DOHH2 (cell line): Measurements from ENCODE around the gene PITPNM3.

Experiments used
- H3F3A ChIP-seq: fragments of 200-600 bp; sonication (generic), shearing (Covaris generic); 2 replicates; pipeline ENCODE4 v1.6.0; 2016; ENCODE audit warnings: antibody characterized with exemption, mild to moderate bottlenecking; ENCODE audit not compliant: control insufficient read depth, insufficient read depth
- H3K27ac ChIP-seq: fragments of 200-600 bp; sonication (generic); 2 replicates; pipeline ENCODE4 v1.5.1; 2014; ENCODE audit warnings: low read depth, mild to moderate bottlenecking, low read length, moderate library complexity
- H3K27me3 ChIP-seq: fragments of 200-600 bp; sonication (generic); 2 replicates; pipeline ENCODE4 v1.6.1; 2014; ENCODE audit warnings: mild to moderate bottlenecking, low read length, mixed read lengths; ENCODE audit not compliant: control insufficient read depth
- H3K36me3 ChIP-seq: fragments of 200-600 bp; sonication (generic); 2 replicates; pipeline ENCODE4 v1.6.1; 2014; ENCODE audit warnings: mild to moderate bottlenecking, low read length, moderate library complexity, mixed read lengths; ENCODE audit not compliant: control insufficient read depth
- H3K4me1 ChIP-seq: fragments of 200-600 bp; sonication (generic); 2 replicates; pipeline ENCODE4 v1.6.1; 2014; ENCODE audit warnings: mild to moderate bottlenecking, low read length, mixed read lengths; ENCODE audit not compliant: control insufficient read depth
- H3K4me2 ChIP-seq: fragments of 200-600 bp; sonication (generic); 2 replicates; pipeline ENCODE4 v1.6.0; 2014; ENCODE audit warnings: mild to moderate bottlenecking, low read length, moderate library complexity
- H3K4me3 ChIP-seq: fragments of 200-600 bp; sonication (generic); 2 replicates; pipeline ENCODE4 v1.5.1; 2014; ENCODE audit warnings: mild to moderate bottlenecking, low read length, mixed read lengths
- H3K79me2 ChIP-seq: fragments of 200-600 bp; sonication (generic); 2 replicates; pipeline ENCODE4 v1.6.1; 2014; ENCODE audit warnings: mild to moderate bottlenecking, low read length, mixed read lengths; ENCODE audit not compliant: control insufficient read depth
- H3K9me2 ChIP-seq: fragments of 200-600 bp; sonication (generic); replicated peaks from 2 replicates; pipeline ENCODE4 v1.6.1; 2014; ENCODE audit warnings: mild to moderate bottlenecking, low read length, mixed read lengths; ENCODE audit not compliant: control insufficient read depth
- H3K9me3 ChIP-seq: fragments of 200-600 bp; sonication (generic); 2 replicates; pipeline ENCODE4 v1.6.1; 2014; ENCODE audit warnings: antibody characterized with exemption, low read length, mixed read lengths; ENCODE audit not compliant: control insufficient read depth, insufficient read depth
- H4K20me1 ChIP-seq: fragments of 200-600 bp; sonication (generic); 2 replicates; pipeline ENCODE4 v1.6.0; 2014; ENCODE audit warnings: low read depth, mild to moderate bottlenecking, antibody characterized with exemption, low read length, moderate library complexity; ENCODE audit not compliant: control insufficient read depth, insufficient read depth
- CTCF ChIP-seq: fragments of 200-600 bp; sonication (generic); IDR thresholded peaks from one replicate; pipeline ENCODE4 v1.5.1; 2014; ENCODE audit warnings: antibody characterized with exemption, mild to moderate bottlenecking, low read depth, low read length; ENCODE audit not compliant: poor library complexity, severe bottlenecking
- EZH2phosphoT487 ChIP-seq: fragments of 200-600 bp; sonication (generic); IDR thresholded peaks from 2 replicates; pipeline ENCODE4 v1.6.1; 2017; ENCODE audit warnings: borderline replicate concordance, mild to moderate bottlenecking, antibody characterized with exemption, low read length, moderate library complexity, mixed read lengths

Gene PITPNM3

GRCh38 chr17:6588165-6588564, 31.8 kb upstream of the PITPNM3 start:
- no peaks in the 10 kb centered on the region for H3K9me3 ChIP-seq
- H3K27me3 ChIP-seq: no peaks in the 10 kb centered on the region
- H3K4me2 ChIP-seq: no peak overlapping the region
- H3F3A ChIP-seq: no peaks in the 10 kb centered on the region
- TF ChIP-seq EZH2phosphoT487: no peak
- no peak for TF ChIP-seq CTCF
- no peaks in the 10 kb centered on the region for H4K20me1 ChIP-seq
- H3K36me3 ChIP-seq: peaks cover 84% of the 10 kb centered on the region
- no peaks in the 10 kb centered on the region for H3K9me2 ChIP-seq
- no peaks in the 10 kb centered on the region for H3K4me1 ChIP-seq
- no peak overlapping the region for H3K27ac ChIP-seq
- H3K4me3 ChIP-seq: no peak overlapping the region
- no peaks in the 10 kb centered on the region for H3K79me2 ChIP-seq

GRCh38 chr17:6587310-6587709, 31.0 kb upstream of the PITPNM3 start:
- H4K20me1 ChIP-seq: no peaks in the 10 kb centered on the region
- no peaks in the 10 kb centered on the region for H3K4me1 ChIP-seq
- no peaks in the 10 kb centered on the region for H3F3A ChIP-seq
- H3K4me3 ChIP-seq: no peak overlapping the region
- no peaks in the 10 kb centered on the region for H3K27me3 ChIP-seq
- peaks cover 79% of the 10 kb centered on the region for H3K36me3 ChIP-seq
- H3K4me2 ChIP-seq: no peak overlapping the region
- H3K79me2 ChIP-seq: no peaks in the 10 kb centered on the region
- no peaks in the 10 kb centered on the region for H3K9me3 ChIP-seq
- no peak for TF ChIP-seq EZH2phosphoT487
- TF ChIP-seq CTCF: no peak
- H3K9me2 ChIP-seq: no peaks in the 10 kb centered on the region
- H3K27ac ChIP-seq: no peak overlapping the region

- H3K36me3 ChIP-seq: peaks cover 55% of the 10 kb centered on the region
- no peaks in the 10 kb centered on the region for H3K9me2 ChIP-seq
- no peak for TF ChIP-seq EZH2phosphoT487
- TF ChIP-seq CTCF: no peak
- no peak overlapping the region for H3K4me2 ChIP-seq
- H3F3A ChIP-seq: no peaks in the 10 kb centered on the region
- H3K27ac ChIP-seq: no peak overlapping the region
- H3K4me1 ChIP-seq: no peaks in the 10 kb centered on the region
- H3K4me3 ChIP-seq: no peak overlapping the region
- no peaks in the 10 kb centered on the region for H3K27me3 ChIP-seq
- no peaks in the 10 kb centered on the region for H3K9me3 ChIP-seq
- no peaks in the 10 kb centered on the region for H4K20me1 ChIP-seq
- H3K79me2 ChIP-seq: no peaks in the 10 kb centered on the region
Measured at GRCh38 chr17:6583411-6583810, 27.1 kb upstream of the PITPNM3 start.

GRCh38 chr17:6580625-6581024, 24.3 kb upstream of the PITPNM3 start:
- Histone ChIP-seq H3K27me3 (no peaks in the 10 kb centered on the region), H3K36me3 (peaks cover 34% of the 10 kb centered on the region), H3F3A (no peaks in the 10 kb centered on the region), H3K27ac (no peak overlapping the region), H3K9me3 (no peaks in the 10 kb centered on the region), H3K79me2 (no peaks in the 10 kb centered on the region), H3K9me2 (no peaks in the 10 kb centered on the region), H3K4me1 (peaks cover 7% of the 10 kb centered on the region), H3K4me3 (no peak overlapping the region), H4K20me1 (no peaks in the 10 kb centered on the region), H3K4me2 (no peak overlapping the region)
- TF ChIP-seq EZH2phosphoT487 (no peak), CTCF (no peak)
